GM23338 (cell line): ENCODE results near the gene SCFD2.

Experiments used
- CTCF ChIP-seq, 2 experiments: fragments of 200-600 bp in 1 of 2; sonication (generic) in 1 of 2; conservative IDR thresholded peaks; 2 replicates each; pipeline versions ENCODE4 v1.5.1 to v1.6.1; 2016 to 2017; ENCODE audit warnings: antibody characterized with exemption in 2 of 2, low read depth in 2 of 2, mild to moderate bottlenecking in 2 of 2, moderate library complexity in 1 of 2
- EZH2 ChIP-seq: fragments of 200-600 bp; sonication (generic); IDR thresholded peaks from one replicate; pipeline ENCODE4 v1.8.0; 2017; ENCODE audit warnings: antibody characterized with exemption, mild to moderate bottlenecking, low read depth; ENCODE audit not compliant: unreplicated experiment
- POLR2AphosphoS5 ChIP-seq: IDR thresholded peaks from 2 replicates; pipeline ENCODE4 v1.6.1; 2016; ENCODE audit warnings: antibody characterized with exemption, low read depth
- REST ChIP-seq: IDR thresholded peaks from one replicate; pipeline ENCODE4 v1.6.1; 2018; ENCODE audit warnings: antibody characterized with exemption; ENCODE audit not compliant: unreplicated experiment

GRCh38 chr4:53103481-53103880, 262.4 kb downstream of the SCFD2 start:
- TF ChIP-seq CTCF (conservative IDR thresholded peaks at IDR 0.05; ENCODE audit: low read depth in 2 of 2), result no peak
- TF ChIP-seq POLR2AphosphoS5, result no peak
- TF ChIP-seq EZH2, result no peak
- no peak for TF ChIP-seq REST
